MM.1S (cell line): ENCODE data around the gene OMG.
"Not testable (repeated sequence)": the region's sequence is repeated elsewhere in the genome, so short reads cannot be mapped to it uniquely, and the experiment has no call there.

ENCODE experiments used
- EZH2 ChIP-seq: fragments of 300-600 bp; sonication (generic); optimal IDR thresholded peaks from 2 replicates; pipeline ENCODE3; 2017; ENCODE audit warnings: low read depth, mild to moderate bottlenecking, antibody characterized with exemption, low read length, mixed read lengths
- TF ChIP-seq, protein P1 (sequence below): fragments of 300-600 bp; sonication (generic); IDR thresholded peaks from 2 replicates; pipeline ENCODE4 v1.5.1; 2016; ENCODE audit warnings: antibody characterized with exemption, low read length, mixed read lengths

DNA sequence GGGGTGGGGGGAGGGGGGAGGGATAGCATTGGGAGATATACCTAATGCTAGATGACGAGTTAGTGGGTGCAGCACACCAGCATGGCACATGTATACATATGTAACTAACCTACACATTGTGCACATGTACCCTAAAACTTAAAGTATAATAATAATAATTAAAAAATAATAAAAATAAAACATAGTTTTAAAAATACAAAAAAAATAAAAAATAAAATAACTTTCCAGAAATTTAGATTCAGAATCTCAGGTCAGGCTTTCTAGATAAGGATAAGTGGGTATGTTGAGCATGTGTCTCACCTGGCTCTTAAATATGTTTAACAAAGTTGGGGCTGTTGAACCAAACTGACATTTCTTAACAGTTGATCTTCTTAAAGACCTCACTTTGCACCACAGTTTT lies 9.1 kb downstream of the OMG start:
- TF ChIP-seq, protein P1, sequence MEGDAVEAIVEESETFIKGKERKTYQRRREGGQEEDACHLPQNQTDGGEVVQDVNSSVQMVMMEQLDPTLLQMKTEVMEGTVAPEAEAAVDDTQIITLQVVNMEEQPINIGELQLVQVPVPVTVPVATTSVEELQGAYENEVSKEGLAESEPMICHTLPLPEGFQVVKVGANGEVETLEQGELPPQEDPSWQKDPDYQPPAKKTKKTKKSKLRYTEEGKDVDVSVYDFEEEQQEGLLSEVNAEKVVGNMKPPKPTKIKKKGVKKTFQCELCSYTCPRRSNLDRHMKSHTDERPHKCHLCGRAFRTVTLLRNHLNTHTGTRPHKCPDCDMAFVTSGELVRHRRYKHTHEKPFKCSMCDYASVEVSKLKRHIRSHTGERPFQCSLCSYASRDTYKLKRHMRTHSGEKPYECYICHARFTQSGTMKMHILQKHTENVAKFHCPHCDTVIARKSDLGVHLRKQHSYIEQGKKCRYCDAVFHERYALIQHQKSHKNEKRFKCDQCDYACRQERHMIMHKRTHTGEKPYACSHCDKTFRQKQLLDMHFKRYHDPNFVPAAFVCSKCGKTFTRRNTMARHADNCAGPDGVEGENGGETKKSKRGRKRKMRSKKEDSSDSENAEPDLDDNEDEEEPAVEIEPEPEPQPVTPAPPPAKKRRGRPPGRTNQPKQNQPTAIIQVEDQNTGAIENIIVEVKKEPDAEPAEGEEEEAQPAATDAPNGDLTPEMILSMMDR, result not testable (repeated sequence)
- not testable (repeated sequence) for TF ChIP-seq EZH2
